22Rv1 (cell line): Measurements from ENCODE around the gene CORO2B.

Source experiments
- CTCF ChIP-seq: fragments of 450-650 bp; IDR thresholded peaks from 2 replicates; pipeline ENCODE4 v1.5.1; 2017; ENCODE audit warnings: mild to moderate bottlenecking
- ZFX ChIP-seq: fragments of 450-650 bp; IDR thresholded peaks from 2 replicates; pipeline ENCODE4 v1.6.1; 2017; ENCODE audit warnings: antibody characterized with exemption, borderline replicate concordance

GRCh38 chr15:68603951-68604350 is 25.2 kb downstream of the CORO2B start:
- TF ChIP-seq CTCF (no peak), ZFX (no peak)
